NCI-H446 treated with DMSO at 0.1 percent for 48 hours (cell line): Measurements from ENCODE around the gene MTF2.

Source experiments
- DNase-seq: peaks from one replicate; lab custom pipeline; 2025; lab: John Stamatoyannopoulos, UW

MTF2 gene

GRCh38 chr1:93083979-93084378 lies 4.9 kb downstream of the MTF2 start:
- no peak for DNase-seq

- DNase-seq, result no peak
Measured at GRCh38 chr1:93087532-93087931, 8.4 kb downstream of the MTF2 start.

- no peak for DNase-seq
Measured at GRCh38 chr1:93093332-93094006, 14.4 kb downstream of the MTF2 start.

GRCh38 chr1:93095804-93096585 lies 16.9 kb downstream of the MTF2 start:
- DNase-seq, result no peak

- no peak for DNase-seq
Measured at GRCh38 chr1:93102142-93102541, 23.1 kb downstream of the MTF2 start.

- no peak for DNase-seq
Measured at GRCh38 chr1:93106226-93106625, 27.1 kb downstream of the MTF2 start.

- no peak for DNase-seq
Measured at GRCh38 chr1:93107395-93107794, 28.3 kb downstream of the MTF2 start.

- DNase-seq, result no peak
Measured at GRCh38 chr1:93108335-93108734, 29.3 kb downstream of the MTF2 start.

GRCh38 chr1:93109578-93109977 lies 30.5 kb downstream of the MTF2 start:
- no peak for DNase-seq

- DNase-seq, result no peak
Measured at GRCh38 chr1:93111065-93111464, 32.0 kb downstream of the MTF2 start.

GRCh38 chr1:93111561-93111960 lies 32.5 kb downstream of the MTF2 start:
- no peak for DNase-seq

GRCh38 chr1:93113127-93113526 lies 34.0 kb downstream of the MTF2 start:
- DNase-seq, result no peak

- no peak for DNase-seq
Measured at GRCh38 chr1:93114391-93114790, 35.3 kb downstream of the MTF2 start.

GRCh38 chr1:93120614-93121013 lies 41.5 kb downstream of the MTF2 start:
- no peak for DNase-seq

GRCh38 chr1:93123201-93123783 lies 44.2 kb downstream of the MTF2 start:
- no peak for DNase-seq

GRCh38 chr1:93124556-93125355 lies 45.7 kb downstream of the MTF2 start:
- DNase-seq, result no peak

GRCh38 chr1:93129507-93130099 lies 50.5 kb downstream of the MTF2 start:
- no peak for DNase-seq

GRCh38 chr1:93132638-93133037 lies 53.6 kb downstream of the MTF2 start:
- no peak for DNase-seq

GRCh38 chr1:93136445-93136844 lies 57.4 kb downstream of the MTF2 start:
- DNase-seq, result no peak

GRCh38 chr1:93137604-93138292 lies 58.7 kb downstream of the MTF2 start:
- DNase-seq, result no peak

GRCh38 chr1:93140106-93140505 lies 61.0 kb downstream of the MTF2 start:
- DNase-seq, result no peak
